ENCODE results near the gene DNASE1L1. TPM values are rescaled to one million over a fixed set of nuclear protein-coding genes. Genes with fewer than 3 reads are reported as not detected.

Gene DNASE1L1
- total and polyA plus RNA-seq, 4 donors: 9.3 to 22.1 (median 16.7) TPM

- H3K27me3 ChIP-seq (ENCODE audit: control insufficient read depth in 4 of 4, insufficient read depth in 4 of 4, low read length in 3 of 4): no peaks in the 10 kb centered on the region
- TF ChIP-seq RXRA (IDR thresholded peaks at IDR 0.05) (no peak), HNF4A (conservative IDR thresholded peaks at IDR 0.05) (no peak), REST (IDR thresholded peaks at IDR 0.05) (no peak), ATF3 (IDR thresholded peaks at IDR 0.05) (no peak), NR2F2 (IDR thresholded peaks at IDR 0.05) (no peak), JUND (IDR thresholded peaks at IDR 0.05) (no peak), ZBTB33 (IDR thresholded peaks at IDR 0.05) (no peak), FOXA2 (IDR thresholded peaks at IDR 0.05) (no peak), EGR1 (IDR thresholded peaks at IDR 0.05; ENCODE audit: low read depth in 2 of 2) (no peak)
- no peak overlapping the region for H3K4me3 ChIP-seq (ENCODE audit: low read depth in 1 of 3, low read length in 3 of 3)
- H3K27ac ChIP-seq (ENCODE audit: low read depth in 1 of 2, low read length in 2 of 2): no peak overlapping the region
- H3K4me1 ChIP-seq (ENCODE audit: control insufficient read depth in 4 of 4, insufficient read depth in 4 of 4, low read length in 3 of 4): peaks cover 5 to 27% (median 9%) of the 10 kb centered on the region in 4 donors
- no peak overlapping the region for H3K9ac ChIP-seq (ENCODE audit: low read depth in 1 of 2, low read length in 2 of 2)
- H3K9me3 ChIP-seq (ENCODE audit: control insufficient read depth in 4 of 4, low read length in 3 of 4): no peaks in the 10 kb centered on the region
- peaks cover 0 to 6% (median 4%) of the 10 kb centered on the region in 4 donors for H3K36me3 ChIP-seq (ENCODE audit: control insufficient read depth in 4 of 4, insufficient read depth in 3 of 4, low read depth in 1 of 4, low read length in 3 of 4)
- WGBS: 89% methylated on average over 12 of the region's 12 CpGs
- no peak for DNase-seq (ENCODE audit: low spot score)
These were observed 53.3 kb downstream of the DNASE1L1 start for GRCh38 chrX:154355776-154356140.

- no peak for DNase-seq (ENCODE audit: low spot score)
- TF ChIP-seq FOXA2 (IDR thresholded peaks at IDR 0.05): no peak
- TF ChIP-seq MAX (IDR thresholded peaks at IDR 0.05): no peak
- no peak for TF ChIP-seq RAD21 (IDR thresholded peaks at IDR 0.05)
- TF ChIP-seq REST (IDR thresholded peaks at IDR 0.05): no peak
- TF ChIP-seq GABPA (IDR thresholded peaks at IDR 0.05 in 1 of 2, conservative IDR thresholded peaks at IDR 0.05 in 1 of 2): no peak
- no peak for TF ChIP-seq EGR1 (IDR thresholded peaks at IDR 0.05; ENCODE audit: low read depth in 2 of 2)
- no peak for TF ChIP-seq HNF4A (conservative IDR thresholded peaks at IDR 0.05)
- TF ChIP-seq SP1 (IDR thresholded peaks at IDR 0.05): no peak
- TF ChIP-seq RXRA (IDR thresholded peaks at IDR 0.05): no peak
- no peak for TF ChIP-seq FOXA1 (IDR thresholded peaks at IDR 0.05)
- TF ChIP-seq ZBTB33 (IDR thresholded peaks at IDR 0.05): no peak
- TF ChIP-seq HNF4G (IDR thresholded peaks at IDR 0.05): no peak
- no peak for TF ChIP-seq YY1 (IDR thresholded peaks at IDR 0.05)
- TF ChIP-seq TAF1 (conservative IDR thresholded peaks at IDR 0.05): no peak
- TF ChIP-seq ATF3 (IDR thresholded peaks at IDR 0.05): no peak
These were observed 53.8 kb downstream of the DNASE1L1 start for GRCh38 chrX:154355094-154355775.

More at GRCh38 chrX:154355094-154355775, 53.8 kb downstream of the DNASE1L1 start:
- H3K27me3 ChIP-seq (ENCODE audit: control insufficient read depth in 4 of 4, insufficient read depth in 4 of 4, low read length in 3 of 4): no peaks in the 10 kb centered on the region
- no peaks in the 10 kb centered on the region for H3K9me3 ChIP-seq (ENCODE audit: control insufficient read depth in 4 of 4, low read length in 3 of 4)
- 88% methylated on average over 30 of the region's 30 CpGs for WGBS
- peaks cover 0 to 6% (median 5%) of the 10 kb centered on the region in 4 donors for H3K36me3 ChIP-seq (ENCODE audit: control insufficient read depth in 4 of 4, insufficient read depth in 3 of 4, low read depth in 1 of 4, low read length in 3 of 4)
- H3K27ac ChIP-seq (ENCODE audit: low read depth in 1 of 2, low read length in 2 of 2): no peak overlapping the region
- H3K9ac ChIP-seq (ENCODE audit: low read depth in 1 of 2, low read length in 2 of 2): no peak overlapping the region
- no peak overlapping the region for H3K4me3 ChIP-seq (ENCODE audit: low read depth in 1 of 3, low read length in 3 of 3)
- peaks cover 5 to 32% (median 9%) of the 10 kb centered on the region in 4 donors for H3K4me1 ChIP-seq (ENCODE audit: control insufficient read depth in 4 of 4, insufficient read depth in 4 of 4, low read length in 3 of 4)
